GM12892 (cell line): ENCODE measurements around the gene SRP68.

Experiments
- POLR2A ChIP-seq: IDR thresholded peaks from 2 replicates; pipeline ENCODE4 v1.6.1; 2011; ENCODE audit warnings: low read depth, low read length, control low read depth
- POLR2AphosphoS5 ChIP-seq: IDR thresholded peaks from 2 replicates; pipeline ENCODE4 v1.6.1; 2011; ENCODE audit warnings: low read depth, low read length, control low read depth

DNA sequence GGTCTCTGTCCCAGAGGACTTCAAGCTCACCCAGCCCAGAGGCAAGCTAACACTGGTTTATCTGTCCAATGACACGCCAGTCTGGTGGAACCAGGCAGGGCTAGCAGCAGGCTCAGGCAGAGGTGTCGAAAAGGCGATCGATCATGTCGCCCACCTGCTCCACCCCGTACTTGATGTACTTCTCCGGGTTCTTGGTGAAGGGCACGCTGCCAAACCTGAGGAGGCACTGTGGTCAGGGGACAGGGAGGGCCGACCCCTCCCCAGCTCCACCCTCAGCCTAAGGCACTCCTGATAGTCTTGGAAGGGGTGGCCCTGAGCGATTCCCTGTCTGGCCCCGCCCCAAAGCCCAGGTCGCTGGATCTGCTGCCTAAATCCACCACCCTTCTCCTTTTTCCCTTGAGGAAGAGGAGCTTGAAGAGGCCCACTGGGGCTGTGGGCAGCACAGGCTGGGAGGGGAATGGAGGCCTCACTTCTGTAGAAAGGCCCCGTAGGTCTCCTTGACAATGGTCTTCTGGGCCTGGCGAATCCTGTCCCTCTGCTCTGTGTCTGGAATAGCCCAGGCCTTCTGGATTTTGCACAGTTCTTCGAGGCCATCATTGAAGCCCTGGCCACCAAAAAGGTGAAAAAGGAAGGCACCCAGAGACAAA, 11.3 kb upstream of the SRP68 start:
- no peak for TF ChIP-seq POLR2AphosphoS5
- TF ChIP-seq POLR2A: no peak
